CD4-positive, alpha-beta T cell (primary cell): ENCODE measurements around the gene ELF5. TPM values are rescaled to one million over a fixed set of nuclear protein-coding genes. Genes with fewer than 3 reads are reported as not detected.

Source experiments
- ATAC-seq: fragments of 200-7000 bp; cut with Tn5 transposase; one replicate; pipeline ENCODE4 v1.10.0; 2022; ENCODE audit warnings: mild to moderate bottlenecking; ENCODE audit not compliant: poor library complexity
- CTCF ChIA-PET: fragments of 350-600 bp; sonication (Branson Sonifier 250); formaldehyde crosslinking; loops from one replicate; lab custom pipeline; 2021; ENCODE audit warnings: antibody characterized with exemption, inconsistent platforms; lab: Charles Lee
- POLR2A ChIA-PET: fragments of 350-600 bp; sonication (Branson Sonifier 250); formaldehyde crosslinking; loops from one replicate; lab custom pipeline; 2021; ENCODE audit warnings: antibody characterized with exemption, inconsistent platforms; lab: Charles Lee
- DNase-seq, 14 experiments: peaks; one replicate each; pipeline ENCODE4 v3.0.0-alpha.2; 2013 to 2020; ENCODE audit warnings: mixed read lengths in 2 of 14
- H3K27ac ChIP-seq, 2 donors: one replicate each; pipeline versions ENCODE4 v1.5.1 to v1.7.0; 2013; ENCODE audit warnings: low read length in 2 of 2, low read depth in 1 of 2, mild to moderate bottlenecking in 1 of 2
- H3K27me3 ChIP-seq, 2 experiments: 1 replicate in 1 of 2; 2 replicates in 1 of 2; pipeline versions ENCODE4 v1.6.1 to v1.7.0; 2013; ENCODE audit warnings: low read length in 2 of 2, control low read depth in 1 of 2, mild to moderate bottlenecking in 1 of 2, moderate library complexity in 1 of 2; ENCODE audit not compliant: insufficient read depth in 2 of 2, control insufficient read depth in 1 of 2
- H3K36me3 ChIP-seq: one replicate; pipeline ENCODE4 v1.6.1; 2013; ENCODE audit warnings: low read length, control low read depth; ENCODE audit not compliant: insufficient read depth
- H3K4me1 ChIP-seq: one replicate; pipeline ENCODE4 v1.6.1; 2013; ENCODE audit warnings: low read length, control low read depth; ENCODE audit not compliant: insufficient read depth
- H3K4me3 ChIP-seq: one replicate; pipeline ENCODE4 v1.5.1; 2013; ENCODE audit warnings: mild to moderate bottlenecking, low read length, moderate library complexity
- H3K9me3 ChIP-seq, 2 experiments: 1 replicate in 1 of 2; 2 replicates in 1 of 2; pipeline versions ENCODE4 v1.6.1 to v1.7.0; 2013; ENCODE audit warnings: low read length in 2 of 2, mild to moderate bottlenecking in 2 of 2, control low read depth in 1 of 2, moderate library complexity in 1 of 2; ENCODE audit not compliant: control insufficient read depth in 1 of 2, insufficient read depth in 1 of 2
- H3K27ac Mint-ChIP-seq: one replicate; pipeline ENCODE4 v1.8.0; 2020; ENCODE audit warnings: mixed read lengths
- H3K27me3 Mint-ChIP-seq: one replicate; pipeline ENCODE4 v1.8.0; 2021; ENCODE audit warnings: mixed read lengths
- H3K36me3 Mint-ChIP-seq: one replicate; pipeline ENCODE4 v1.8.0; 2021; ENCODE audit warnings: low read depth, mixed read lengths
- H3K4me1 Mint-ChIP-seq: one replicate; pipeline ENCODE4 v1.8.0; 2021; ENCODE audit warnings: low read depth, mixed read lengths
- H3K4me3 Mint-ChIP-seq: one replicate; pipeline ENCODE4 v1.8.0; 2020; ENCODE audit warnings: mild to moderate bottlenecking, mixed read lengths
- H3K9me3 Mint-ChIP-seq: one replicate; pipeline ENCODE4 v1.8.0; 2020; ENCODE audit warnings: mixed read lengths
- intact Hi-C, 2 experiments: fragments of 100-400 bp; cut with DNase I in 1 of 2; cut with micrococcal nuclease in 1 of 2; formaldehyde crosslinking; loops; one replicate each; pipeline versions ENCODE4 v1.15.1 to v1.9.0; 2023 to 2025; cut with DNase I, micrococcal nuclease
- total RNA-seq, 174 experiments: library from RNA in 2 of 174; stranded (reverse) in 2 of 174; gene quantifications; one replicate each; pipeline ENCODE4 v1.2.3 and lab custom pipeline; 2021 to 2026
- TF ChIP-seq, protein P1 (sequence below): fragments of 200-600 bp; IDR thresholded peaks from one replicate; pipeline ENCODE4 v1.8.0; 2022; ENCODE audit warnings: antibody characterized with exemption, mild to moderate bottlenecking

Gene ELF5
- total RNA-seq, 2 experiments from 2014 or later, result not detected

DNA sequence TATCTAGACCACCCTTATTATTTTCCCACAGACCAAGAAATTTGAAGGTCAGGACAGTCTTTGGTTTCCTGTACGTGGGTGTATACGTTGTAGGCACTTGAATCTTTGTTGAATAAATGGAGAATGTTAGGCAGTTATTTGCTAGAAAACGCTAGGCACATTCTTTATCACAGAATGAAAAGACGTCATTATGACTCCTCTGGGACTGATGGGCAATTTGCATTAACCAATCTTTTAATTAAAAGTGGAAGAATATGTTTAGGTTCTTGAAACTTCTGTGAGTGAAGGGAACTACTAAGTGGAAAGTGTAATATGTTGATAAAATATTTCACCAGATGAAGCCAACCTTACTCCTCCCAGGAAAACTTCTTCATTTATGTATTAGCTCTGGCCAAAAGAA lies 69.2 kb downstream of the ELF5 start:
- intact Hi-C loops, result loop anchor here in 1 of 2 experiments (5.0 to 10.0 kb wide), 3 partner anchors 337 to 1860 kb away; partner anchors contain the start of genes EIF3M, NAT10 and QSER1
- Mint-ChIP-seq H3K9me3 (no peaks in the 10 kb centered on the region), H3K27me3 (no peaks in the 10 kb centered on the region), H3K4me3 (no peak overlapping the region), H3K36me3 (peaks cover 10% of the 10 kb centered on the region), H3K27ac (no peak overlapping the region), H3K4me1 (peaks cover 80% of the 10 kb centered on the region)
- peaks cover 32% of the 10 kb centered on the region for H3K4me1 ChIP-seq
- no peak overlapping the region for H3K4me3 ChIP-seq
- POLR2A ChIA-PET, result no interaction called here
- no peaks in the 10 kb centered on the region for H3K9me3 ChIP-seq
- CTCF ChIA-PET, result no interaction called here
- no peaks in the 10 kb centered on the region for H3K36me3 ChIP-seq
- H3K27ac ChIP-seq, result no peak overlapping the region
- ATAC-seq (no peak), DNase-seq (no peak)
- H3K27me3 ChIP-seq, result no peaks in the 10 kb centered on the region
- TF ChIP-seq, protein P1, sequence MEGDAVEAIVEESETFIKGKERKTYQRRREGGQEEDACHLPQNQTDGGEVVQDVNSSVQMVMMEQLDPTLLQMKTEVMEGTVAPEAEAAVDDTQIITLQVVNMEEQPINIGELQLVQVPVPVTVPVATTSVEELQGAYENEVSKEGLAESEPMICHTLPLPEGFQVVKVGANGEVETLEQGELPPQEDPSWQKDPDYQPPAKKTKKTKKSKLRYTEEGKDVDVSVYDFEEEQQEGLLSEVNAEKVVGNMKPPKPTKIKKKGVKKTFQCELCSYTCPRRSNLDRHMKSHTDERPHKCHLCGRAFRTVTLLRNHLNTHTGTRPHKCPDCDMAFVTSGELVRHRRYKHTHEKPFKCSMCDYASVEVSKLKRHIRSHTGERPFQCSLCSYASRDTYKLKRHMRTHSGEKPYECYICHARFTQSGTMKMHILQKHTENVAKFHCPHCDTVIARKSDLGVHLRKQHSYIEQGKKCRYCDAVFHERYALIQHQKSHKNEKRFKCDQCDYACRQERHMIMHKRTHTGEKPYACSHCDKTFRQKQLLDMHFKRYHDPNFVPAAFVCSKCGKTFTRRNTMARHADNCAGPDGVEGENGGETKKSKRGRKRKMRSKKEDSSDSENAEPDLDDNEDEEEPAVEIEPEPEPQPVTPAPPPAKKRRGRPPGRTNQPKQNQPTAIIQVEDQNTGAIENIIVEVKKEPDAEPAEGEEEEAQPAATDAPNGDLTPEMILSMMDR, result no peak

DNA sequence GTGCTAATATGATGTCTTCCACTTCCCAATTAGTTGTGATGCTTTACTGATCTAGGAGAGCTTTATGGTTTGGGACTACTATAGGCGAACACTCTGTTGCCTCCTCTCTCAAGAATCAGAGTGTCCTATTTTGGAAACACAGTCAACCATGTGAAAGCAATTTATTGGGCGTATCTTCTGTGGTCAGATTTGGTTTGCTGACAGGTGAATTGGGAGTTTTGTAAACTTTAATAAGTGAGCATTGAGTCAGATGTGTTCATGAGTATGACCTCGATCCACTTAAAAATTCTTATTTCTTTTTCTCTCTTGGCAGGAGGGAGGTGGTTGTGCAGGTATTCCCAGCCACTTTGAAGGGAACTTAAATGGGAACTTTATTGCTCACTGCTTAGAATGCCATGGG lies 70.5 kb downstream of the ELF5 start:
- no peak overlapping the region for H3K4me3 Mint-ChIP-seq
- ATAC-seq, result no peak
- TF ChIP-seq, protein P1, result no peak
- H3K27ac Mint-ChIP-seq, result no peak overlapping the region
- no peaks in the 10 kb centered on the region for H3K27me3 ChIP-seq
- ChIA-PET CTCF (no interaction called here), POLR2A (no interaction called here)
- no peak overlapping the region for H3K27ac ChIP-seq
- DNase-seq, result no peak
- intact Hi-C loops, result loop anchor here in 1 of 2 experiments (5.0 to 10.0 kb wide), 3 partner anchors 336 to 1858 kb away; partner anchors contain the start of genes EIF3M, NAT10 and QSER1
- H3K36me3 Mint-ChIP-seq, result peaks cover 11% of the 10 kb centered on the region
- H3K9me3 Mint-ChIP-seq, result no peaks in the 10 kb centered on the region
- no peaks in the 10 kb centered on the region for H3K36me3 ChIP-seq
- H3K9me3 ChIP-seq, result no peaks in the 10 kb centered on the region
- H3K4me1 Mint-ChIP-seq, result peaks cover 80% of the 10 kb centered on the region
- H3K4me1 ChIP-seq, result peaks cover 24% of the 10 kb centered on the region
- no peak overlapping the region for H3K4me3 ChIP-seq
- no peaks in the 10 kb centered on the region for H3K27me3 Mint-ChIP-seq

DNA sequence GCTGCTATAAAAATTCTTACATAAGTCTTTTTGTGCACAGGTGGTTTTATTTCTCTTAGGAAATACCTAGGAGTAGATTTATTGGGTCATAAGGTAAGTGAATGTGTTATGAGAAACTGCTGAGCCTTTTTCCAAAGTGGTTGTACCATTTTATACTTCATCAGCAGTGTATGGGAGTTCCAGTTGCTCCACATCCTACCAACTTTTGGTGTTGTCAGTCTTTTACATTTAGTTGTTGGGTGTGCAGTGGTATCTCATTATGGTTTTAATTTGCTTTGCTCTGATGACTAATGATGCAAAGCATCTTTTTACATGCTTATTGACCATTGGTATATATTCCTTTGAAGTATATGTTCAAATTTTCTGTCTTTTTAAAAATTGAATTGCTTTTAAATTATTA lies 71.8 kb downstream of the ELF5 start:
- Mint-ChIP-seq H3K36me3 (peaks cover 11% of the 10 kb centered on the region), H3K4me3 (no peak overlapping the region), H3K4me1 (peaks cover 72% of the 10 kb centered on the region), H3K9me3 (no peaks in the 10 kb centered on the region), H3K27me3 (no peaks in the 10 kb centered on the region), H3K27ac (no peak overlapping the region)
- Histone ChIP-seq H3K4me3 (no peak overlapping the region), H3K36me3 (no peaks in the 10 kb centered on the region), H3K27me3 (no peaks in the 10 kb centered on the region), H3K9me3 (no peaks in the 10 kb centered on the region), H3K4me1 (peaks cover 22% of the 10 kb centered on the region), H3K27ac (no peak overlapping the region)
- TF ChIP-seq, protein P1, result no peak
- CTCF ChIA-PET, result no interaction called here
- intact Hi-C loops, result loop anchor here in 1 of 2 experiments (5.0 to 10.0 kb wide), 3 partner anchors 335 to 1857 kb away; partner anchors contain the start of genes EIF3M, NAT10 and QSER1
- no peak for DNase-seq
- ATAC-seq, result no peak
- POLR2A ChIA-PET, result no interaction called here
